ENCODE results near the gene ARF6.
A peak's percentile ranks its signal among the peaks of the same experiment; 100 is the strongest.
"Not testable (repeated sequence)": the region's sequence is repeated elsewhere in the genome, so short reads cannot be mapped to it uniquely, and the experiment has no call there.

Gene ARF6
- total RNA-seq = 256 to 307 reads per million in 2 donors

DNA sequence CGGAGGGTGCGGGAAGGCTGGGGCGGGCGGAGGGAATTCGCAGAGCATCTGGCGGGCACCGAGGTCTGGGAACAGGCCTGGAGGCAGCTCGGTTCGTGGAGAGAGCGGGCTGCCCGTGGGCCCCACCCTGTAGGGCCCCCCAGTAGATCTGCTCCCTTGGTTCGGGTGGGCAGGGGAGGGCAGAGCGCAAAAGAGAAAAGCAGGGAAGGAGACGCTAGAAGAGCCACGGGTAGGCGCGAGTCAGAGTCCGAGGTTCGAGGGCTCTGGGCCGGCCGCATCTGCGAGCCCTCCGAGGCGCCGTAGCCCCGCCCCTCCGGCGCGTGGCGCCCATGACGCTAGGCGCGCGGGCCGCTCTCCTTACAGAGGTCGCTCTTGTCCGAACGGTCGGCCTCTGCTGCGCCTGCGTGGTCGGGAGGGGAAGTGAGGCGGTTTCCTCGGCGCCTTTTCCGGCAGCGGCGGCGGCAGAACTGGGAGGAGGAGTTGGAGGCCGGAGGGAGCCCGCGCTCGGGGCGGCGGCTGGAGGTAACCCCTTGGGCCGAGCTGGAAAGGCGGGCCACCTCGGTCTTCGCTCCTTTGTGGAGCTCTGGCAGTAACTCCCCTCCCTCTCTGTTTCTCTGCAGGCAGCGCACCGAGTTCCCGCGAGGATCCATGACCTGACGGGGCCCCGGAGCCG lies at the start of gene ARF6:
ARF6 (plus strand) TSS at position 447 of the 673 bp plus-strand sequence. CDS start 655 bp downstream, outside the sequence.
- DNase-seq = peak; percentile 98

GRCh38 chr14:49849213-49849847 lies 43.6 kb upstream of the ARF6 start:
- DNase-seq = no peak

- no peak for DNase-seq
Measured at GRCh38 chr14:49851813-49852212, 41.1 kb upstream of the ARF6 start.

- DNase-seq = peak; percentile 49
Measured at GRCh38 chr14:49852301-49853157, 40.4 kb upstream of the ARF6 start, which contains the start of gene NEMF. Gene NEMF, minus strand, starts transcription at chr14:49852788. Its CDS starts 35 bp downstream, at chr14:49852753.

DNA sequence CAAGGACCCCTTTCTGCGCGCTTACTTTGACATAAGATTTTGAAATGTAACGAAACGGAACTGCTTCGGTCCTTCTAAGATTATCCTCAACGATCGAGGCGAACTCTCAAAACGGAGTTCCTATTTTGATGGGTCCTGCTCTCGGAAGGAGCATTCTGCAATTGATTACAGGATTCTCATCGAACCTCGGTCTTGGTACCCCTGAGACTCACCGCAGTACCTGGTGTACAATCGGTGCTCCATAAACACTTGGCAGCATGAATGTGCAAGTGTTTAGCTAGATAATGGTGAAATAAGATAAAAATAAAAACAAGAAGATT lies 39.8 kb upstream of the ARF6 start:
- no peak for DNase-seq

DNA sequence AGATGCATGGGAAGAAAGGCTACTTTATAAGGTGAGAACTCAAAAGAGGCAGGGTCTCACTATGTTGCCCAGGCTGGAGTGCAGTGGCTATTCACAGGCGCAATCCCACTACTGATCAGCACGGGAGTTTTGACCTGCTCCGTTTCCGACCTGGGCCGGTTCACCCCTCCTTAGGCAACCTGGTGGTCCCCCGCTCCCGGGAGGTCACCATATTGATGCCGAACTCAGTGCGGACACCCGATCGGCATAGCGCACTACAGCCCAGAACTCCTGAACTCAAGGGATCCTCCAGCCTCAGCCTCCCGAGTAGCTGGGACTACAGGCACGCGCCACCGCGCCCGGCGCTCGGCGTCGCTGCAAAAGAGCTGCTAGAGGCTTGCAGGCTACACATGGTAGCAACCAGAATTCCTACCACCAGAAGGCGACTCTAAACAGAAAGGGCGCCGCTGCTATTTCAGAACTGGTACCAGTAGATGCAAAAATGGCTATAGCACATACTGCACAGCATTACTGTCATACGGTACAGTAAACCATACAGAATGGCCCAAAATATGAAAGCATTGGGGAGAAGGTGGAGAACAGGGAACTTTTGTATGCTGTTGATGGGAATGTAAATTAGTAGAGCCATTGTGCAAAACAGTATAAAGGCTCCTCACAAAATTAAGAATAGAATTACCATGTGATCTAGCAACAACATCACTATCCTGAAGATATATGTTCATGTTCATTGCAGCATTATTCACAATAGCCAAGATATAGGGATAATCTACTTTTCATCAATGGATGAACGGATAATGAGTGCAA lies 39.1 kb upstream of the ARF6 start:
- peak; percentile 35 for DNase-seq

GRCh38 chr14:49857427-49858003 lies 35.4 kb upstream of the ARF6 start:
- no peak for DNase-seq

DNA sequence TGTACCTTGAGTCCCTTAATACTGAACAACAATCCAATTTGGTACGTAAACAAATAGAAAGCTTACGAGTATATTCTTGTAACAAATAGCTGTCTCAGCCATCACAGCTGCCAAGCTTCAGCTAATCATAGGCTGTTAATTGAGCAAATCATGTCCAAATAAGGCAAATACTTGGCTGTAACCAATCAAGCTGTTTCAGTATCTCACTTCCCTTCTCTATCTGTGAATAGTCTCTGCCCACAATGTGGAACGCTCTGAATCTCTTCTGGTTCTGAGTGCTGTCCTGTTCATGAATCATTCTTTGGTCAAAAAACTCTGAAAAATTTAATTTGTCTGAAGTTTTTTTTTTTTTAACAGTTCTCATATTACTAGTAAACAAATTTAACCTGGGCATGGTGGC lies 34.5 kb upstream of the ARF6 start:
- no peak for DNase-seq

- DNase-seq = no peak
Measured at GRCh38 chr14:49860988-49861698, 31.7 kb upstream of the ARF6 start.

GRCh38 chr14:49861699-49862088 lies 31.2 kb upstream of the ARF6 start:
- no peak for DNase-seq

DNA sequence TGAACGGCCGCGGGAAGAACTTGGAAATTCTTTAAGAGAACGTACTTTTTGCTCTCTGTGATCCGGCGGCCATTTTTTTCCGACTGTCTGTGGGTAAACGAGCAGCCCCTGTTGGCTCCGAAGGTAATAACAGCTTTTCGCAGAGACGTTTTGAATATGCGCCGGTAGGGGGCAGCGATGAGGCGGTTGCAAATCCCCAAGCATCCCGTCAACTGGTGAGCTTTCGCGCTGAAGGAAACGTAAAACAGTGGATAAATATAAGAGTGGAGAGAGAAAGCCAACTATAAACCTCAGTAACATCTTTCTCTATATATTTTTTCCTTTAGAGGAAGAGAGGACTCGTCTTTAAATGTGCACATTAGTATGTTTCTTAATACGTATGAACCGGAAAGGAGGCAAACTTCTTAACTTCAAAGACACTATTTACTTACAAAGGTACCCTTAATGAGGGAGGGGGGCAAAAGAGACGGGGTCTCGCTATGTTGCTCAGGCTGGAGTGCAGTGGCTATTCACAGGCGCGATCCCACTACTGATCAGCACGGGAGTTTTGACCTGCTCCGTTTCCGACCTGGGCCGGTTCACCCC lies 30.7 kb upstream of the ARF6 start:
- no peak for DNase-seq

DNA sequence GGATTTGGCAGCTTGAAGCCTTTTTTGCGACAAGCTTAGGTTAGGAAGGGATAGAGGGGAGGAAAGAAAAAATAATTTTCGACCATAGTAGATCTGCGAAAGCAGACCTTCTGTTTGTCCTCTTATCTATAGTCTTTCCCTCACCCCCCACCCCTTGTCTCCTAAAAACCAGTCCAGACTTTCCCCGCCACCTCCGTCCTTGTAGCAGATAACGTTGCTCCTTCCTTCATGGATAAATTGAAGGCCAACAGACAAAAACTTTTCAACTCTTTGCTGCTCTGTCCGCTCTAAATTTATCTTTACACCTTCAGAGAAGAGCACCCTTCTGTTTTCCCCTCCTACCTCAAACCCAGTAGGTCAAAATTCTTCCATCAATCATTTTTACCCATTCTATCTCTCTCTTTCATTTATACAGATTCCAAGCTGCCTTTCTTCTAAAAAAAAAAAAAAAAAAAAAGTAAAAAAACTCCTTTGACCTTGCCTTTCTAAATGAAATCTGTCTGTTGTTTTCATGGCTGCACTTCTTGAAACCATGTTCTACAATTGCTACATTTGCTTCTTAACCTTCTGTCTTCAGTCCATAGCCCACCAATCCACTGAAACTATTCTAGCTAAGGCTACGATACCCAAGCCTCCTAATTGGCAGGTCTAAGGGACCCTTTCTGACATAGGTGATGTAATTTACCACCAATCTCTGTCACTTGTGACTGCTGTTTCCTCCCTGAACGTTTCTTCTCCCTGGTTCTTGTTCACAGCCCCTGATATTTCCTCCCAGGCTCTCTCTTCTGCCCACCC lies 29.2 kb upstream of the ARF6 start:
- DNase-seq = no peak

- DNase-seq = no peak
Measured at GRCh38 chr14:49865431-49865859, 27.4 kb upstream of the ARF6 start.

GRCh38 chr14:49867831-49868719 lies 24.8 kb upstream of the ARF6 start:
- DNase-seq = peak; percentile 99

DNA sequence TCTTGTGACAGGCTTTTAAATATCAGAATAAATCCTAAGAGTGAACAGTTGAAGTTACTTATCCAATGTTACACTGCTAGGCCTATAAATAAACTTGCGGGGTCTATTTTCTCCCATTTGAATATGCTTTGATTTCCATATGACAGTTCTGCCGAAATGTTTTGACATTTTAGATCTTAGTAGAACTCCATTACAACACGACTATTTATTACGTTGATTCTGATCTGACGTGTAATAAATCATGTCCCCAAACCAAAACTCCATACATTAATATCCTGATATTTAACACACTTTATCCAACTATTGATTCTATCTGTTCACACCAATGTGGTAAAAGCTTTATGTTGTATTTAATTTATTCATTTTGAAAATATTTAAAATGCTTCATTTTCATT lies 24.2 kb upstream of the ARF6 start:
- no peak for DNase-seq

DNA sequence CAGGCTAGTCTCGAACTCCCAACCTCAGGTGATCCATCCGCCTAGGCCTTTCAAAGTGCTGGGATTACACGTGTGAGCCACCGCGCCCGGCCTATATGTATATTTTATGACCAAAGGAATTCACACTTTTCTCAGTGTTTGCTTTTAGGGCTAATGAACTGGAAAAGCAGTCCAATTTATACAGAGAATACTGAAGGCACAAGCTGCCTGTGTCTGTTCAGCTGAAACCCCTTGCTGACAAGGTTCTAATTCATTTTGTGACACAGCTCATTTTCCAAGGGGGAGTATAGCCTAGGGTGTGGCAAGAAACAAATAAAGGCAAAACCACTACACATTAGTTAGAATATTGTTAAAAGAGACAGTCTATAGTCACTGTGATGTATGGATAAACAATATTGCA lies 22.0 kb upstream of the ARF6 start:
- no peak for DNase-seq

GRCh38 chr14:49873548-49873947 lies 19.3 kb upstream of the ARF6 start:
- not testable (repeated sequence) for DNase-seq

DNA sequence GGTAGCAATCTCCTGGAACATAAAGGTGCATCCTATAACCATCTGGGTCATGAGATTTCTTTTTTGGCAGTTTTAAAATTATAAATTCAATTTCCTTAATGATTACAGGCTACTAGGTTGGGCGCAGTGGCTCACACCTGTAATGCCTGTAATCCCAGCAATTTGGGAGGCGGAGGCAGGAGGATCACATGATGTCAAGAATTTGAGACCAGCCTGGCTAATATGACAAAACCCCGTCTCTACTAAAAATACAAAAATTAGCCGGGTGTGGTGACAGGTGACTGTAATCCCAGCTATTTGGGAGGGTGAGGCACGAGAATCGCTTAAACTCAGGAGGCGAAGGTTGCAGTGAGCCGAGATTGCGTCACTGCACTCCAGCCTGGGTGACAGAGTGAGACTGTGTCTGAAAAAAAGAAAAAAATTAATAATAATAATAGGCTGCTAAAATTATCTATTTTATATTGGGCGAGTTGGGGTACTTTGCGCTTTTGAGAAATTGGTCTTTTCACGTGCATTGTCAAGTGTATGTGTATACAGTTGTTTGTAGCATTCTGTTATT lies 17.2 kb upstream of the ARF6 start:
- DNase-seq = no peak

- no peak for DNase-seq
Measured at GRCh38 chr14:49876563-49877127, 16.2 kb upstream of the ARF6 start.
